RWPE1 (cell line): ENCODE results near the gene UAP1L1.

Experiments
- CTCF ChIA-PET: fragments of 350-600 bp; sonication (Branson Sonifier 250); formaldehyde crosslinking; extraction: SDS; loops from one replicate; lab custom pipeline; 2021; lab: Yijun Ruan, JAX
- POLR2A ChIA-PET: fragments of 400-600 bp; formaldehyde crosslinking; extraction: SDS; loops from one replicate; lab custom pipeline; 2020; ENCODE audit warnings: antibody characterized with exemption; ENCODE audit not compliant: low non-redundant PET; lab: Yijun Ruan, JAX
- DNase-seq: peaks from one replicate; pipeline ENCODE4 v3.0.0; 2012; ENCODE audit warnings: low spot score
- H3K27ac ChIP-seq: fragments of 450-650 bp; 2 replicates; pipeline ENCODE4 v1.5.1; 2017
- TF ChIP-seq, protein P1 (sequence below): fragments of 450-650 bp; conservative IDR thresholded peaks from 2 replicates; pipeline ENCODE4 v1.5.1; 2017; ENCODE audit warnings: low read depth, mild to moderate bottlenecking

UAP1L1 gene, protein sequence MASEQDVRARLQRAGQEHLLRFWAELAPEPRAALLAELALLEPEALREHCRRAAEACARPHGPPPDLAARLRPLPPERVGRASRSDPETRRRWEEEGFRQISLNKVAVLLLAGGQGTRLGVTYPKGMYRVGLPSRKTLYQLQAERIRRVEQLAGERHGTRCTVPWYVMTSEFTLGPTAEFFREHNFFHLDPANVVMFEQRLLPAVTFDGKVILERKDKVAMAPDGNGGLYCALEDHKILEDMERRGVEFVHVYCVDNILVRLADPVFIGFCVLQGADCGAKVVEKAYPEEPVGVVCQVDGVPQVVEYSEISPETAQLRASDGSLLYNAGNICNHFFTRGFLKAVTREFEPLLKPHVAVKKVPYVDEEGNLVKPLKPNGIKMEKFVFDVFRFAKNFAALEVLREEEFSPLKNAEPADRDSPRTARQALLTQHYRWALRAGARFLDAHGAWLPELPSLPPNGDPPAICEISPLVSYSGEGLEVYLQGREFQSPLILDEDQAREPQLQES

DNA sequence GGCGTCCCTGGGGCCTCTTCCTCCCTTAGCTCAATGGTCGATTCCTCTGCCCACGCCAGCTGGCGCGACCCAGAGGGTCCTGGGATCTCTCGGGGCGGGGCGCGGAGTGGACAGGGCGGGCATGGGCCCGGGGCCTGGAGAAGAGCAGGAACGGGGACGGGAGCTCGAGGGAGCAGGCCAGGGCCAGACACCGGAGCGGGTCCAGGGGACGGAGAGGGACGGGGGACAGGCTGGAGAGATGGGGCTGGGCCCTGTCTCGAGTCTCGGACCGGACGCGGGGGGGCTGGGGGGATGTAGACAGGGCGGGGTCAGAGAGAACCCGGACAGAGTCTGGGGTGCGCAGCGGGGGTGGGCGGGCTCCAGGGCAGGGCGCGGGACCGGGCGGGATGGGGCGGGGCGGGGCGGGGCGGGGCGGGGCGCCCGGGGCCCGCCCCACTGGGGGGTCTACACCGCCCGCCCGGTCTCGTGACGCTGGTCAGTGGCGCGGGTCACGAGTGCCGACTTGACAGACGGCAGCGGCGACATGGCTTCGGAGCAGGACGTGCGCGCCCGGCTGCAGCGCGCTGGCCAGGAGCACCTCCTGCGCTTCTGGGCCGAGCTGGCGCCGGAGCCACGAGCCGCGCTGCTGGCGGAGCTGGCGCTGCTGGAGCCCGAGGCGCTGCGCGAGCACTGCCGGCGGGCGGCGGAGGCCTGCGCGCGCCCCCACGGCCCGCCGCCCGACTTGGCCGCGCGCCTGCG lies at the start of gene UAP1L1:
UAP1L1 (plus strand) TSS at position 508 of the 738 bp plus-strand sequence; CDS start at position 524, 16 bp downstream.
- POLR2A ChIA-PET = no interaction called here
- TF ChIP-seq, protein P1, sequence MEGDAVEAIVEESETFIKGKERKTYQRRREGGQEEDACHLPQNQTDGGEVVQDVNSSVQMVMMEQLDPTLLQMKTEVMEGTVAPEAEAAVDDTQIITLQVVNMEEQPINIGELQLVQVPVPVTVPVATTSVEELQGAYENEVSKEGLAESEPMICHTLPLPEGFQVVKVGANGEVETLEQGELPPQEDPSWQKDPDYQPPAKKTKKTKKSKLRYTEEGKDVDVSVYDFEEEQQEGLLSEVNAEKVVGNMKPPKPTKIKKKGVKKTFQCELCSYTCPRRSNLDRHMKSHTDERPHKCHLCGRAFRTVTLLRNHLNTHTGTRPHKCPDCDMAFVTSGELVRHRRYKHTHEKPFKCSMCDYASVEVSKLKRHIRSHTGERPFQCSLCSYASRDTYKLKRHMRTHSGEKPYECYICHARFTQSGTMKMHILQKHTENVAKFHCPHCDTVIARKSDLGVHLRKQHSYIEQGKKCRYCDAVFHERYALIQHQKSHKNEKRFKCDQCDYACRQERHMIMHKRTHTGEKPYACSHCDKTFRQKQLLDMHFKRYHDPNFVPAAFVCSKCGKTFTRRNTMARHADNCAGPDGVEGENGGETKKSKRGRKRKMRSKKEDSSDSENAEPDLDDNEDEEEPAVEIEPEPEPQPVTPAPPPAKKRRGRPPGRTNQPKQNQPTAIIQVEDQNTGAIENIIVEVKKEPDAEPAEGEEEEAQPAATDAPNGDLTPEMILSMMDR = no peak
- no peak for DNase-seq
- H3K27ac ChIP-seq = peak within 1 kb of the TSS; percentile 97
- CTCF ChIA-PET = interaction anchor here (1.2 to 2.6 kb wide), 4 partner anchors 9 to 42 kb away, joined by 3 to 12 read pairs (median 8); partner anchors contain the start of gene NPDC1

DNA sequence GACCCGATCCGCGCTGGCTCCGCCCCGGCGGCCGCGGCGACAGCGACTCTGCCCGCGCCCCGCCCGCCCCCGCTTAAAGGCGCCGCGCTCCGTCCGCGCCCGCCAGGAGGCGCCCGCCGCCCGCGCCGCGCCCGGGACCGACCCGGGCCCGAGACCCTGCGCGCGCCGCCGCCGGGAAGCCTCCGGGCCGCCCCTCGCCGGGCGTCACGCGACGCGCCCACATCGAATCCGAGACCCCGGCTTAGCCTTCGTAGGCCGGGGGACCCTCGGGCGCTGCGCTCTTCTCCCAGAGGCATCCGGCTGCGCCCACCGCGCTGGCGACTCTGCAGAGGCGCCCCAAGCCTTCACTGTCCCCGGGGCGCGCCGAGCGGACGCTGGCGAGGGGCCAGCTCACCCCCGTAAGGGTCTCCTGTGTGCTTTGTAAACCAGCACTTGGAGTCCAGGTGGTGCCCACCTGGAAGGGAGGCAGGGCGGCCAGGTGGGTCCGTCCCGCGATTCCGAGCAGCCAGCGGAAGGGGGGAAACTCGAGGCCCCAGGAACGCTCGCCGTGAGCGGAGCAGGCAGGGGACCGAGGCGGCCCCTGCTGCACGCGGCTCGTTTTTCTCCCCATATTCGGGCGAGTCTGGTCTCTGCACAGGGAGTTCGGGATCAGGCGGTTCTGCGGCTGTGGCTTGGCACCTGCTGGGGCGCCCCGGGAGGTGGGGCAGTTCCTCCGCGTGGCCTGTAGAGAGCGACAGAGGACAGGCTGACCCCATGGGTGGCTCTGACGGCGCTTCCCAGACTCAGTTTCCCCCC lies 48.9 kb upstream of the UAP1L1 start:
- ChIA-PET POLR2A (interaction anchor here (0.5 kb wide), 2 partner anchors 9 to 144 kb away, joined by 3 read pairs; no protein-coding TSS in a partner anchor), CTCF (interaction anchor here (0.6 to 4.7 kb wide), 44 partner anchors 8 to 619 kb away, joined by 3 to 44 read pairs (median 4); partner anchors contain the start of genes CLIC3, ENTPD8, FBXW5 and NELFB)
- TF ChIP-seq, protein P1 = peak; percentile 75
- no peak for DNase-seq
- H3K27ac ChIP-seq = peak overlapping the region; percentile 81

DNA sequence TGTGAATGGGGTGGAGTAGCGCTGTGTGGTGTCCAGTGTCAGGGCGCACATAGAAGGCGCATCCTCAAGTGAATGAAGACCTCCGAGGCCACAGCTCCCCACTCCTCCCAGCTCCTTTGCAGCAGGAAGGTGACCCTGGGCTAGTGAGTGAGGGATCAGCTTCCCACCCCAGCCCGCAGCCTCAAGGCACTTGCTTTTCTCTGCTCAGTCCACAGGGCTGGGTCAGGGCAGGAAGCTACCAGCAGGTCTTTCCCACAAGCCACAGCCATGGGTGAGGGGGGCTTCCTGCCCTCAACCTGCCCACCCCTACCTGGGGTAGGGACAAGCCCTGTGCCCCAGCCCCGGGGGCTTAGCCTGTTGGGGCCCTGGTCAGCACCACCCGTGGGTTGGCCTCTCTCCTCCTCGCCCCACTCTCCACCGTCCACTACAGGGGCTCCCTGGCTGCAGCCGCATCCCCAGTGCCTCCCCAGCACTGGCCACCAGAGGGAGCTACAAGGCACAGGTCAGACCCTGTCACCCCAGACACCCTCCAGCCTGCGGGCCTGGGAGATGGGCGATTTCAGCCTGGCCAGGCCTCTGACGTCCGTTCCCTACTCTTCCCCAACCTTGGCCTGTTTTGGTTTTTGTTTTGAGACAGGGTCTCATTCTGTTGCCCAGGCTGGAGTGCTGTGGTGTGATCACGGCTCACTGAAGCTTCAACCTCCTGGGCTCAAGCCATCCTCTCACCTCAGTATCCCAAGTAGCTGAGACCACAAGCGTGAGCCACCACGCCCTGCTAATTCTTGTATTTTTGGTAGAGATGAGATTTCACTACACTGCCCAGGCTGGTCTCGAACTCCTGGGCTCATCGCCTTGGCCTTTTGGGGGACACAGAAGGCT lies 48.0 kb upstream of the UAP1L1 start:
- peak; percentile 78 for DNase-seq
- H3K27ac ChIP-seq = peak overlapping the region; percentile 81
- TF ChIP-seq, protein P1 = peak; percentile 99
- POLR2A ChIA-PET = interaction anchor here (0.5 kb wide), 2 partner anchors 9 to 145 kb away, joined by 3 read pairs; no protein-coding TSS in a partner anchor
- CTCF ChIA-PET = interaction anchor here (0.5 to 4.7 kb wide), 62 partner anchors 7 to 620 kb away, joined by 3 to 44 read pairs (median 4); partner anchors contain the start of genes AJM1, CLIC3, ENTPD8 and FBXW5

DNA sequence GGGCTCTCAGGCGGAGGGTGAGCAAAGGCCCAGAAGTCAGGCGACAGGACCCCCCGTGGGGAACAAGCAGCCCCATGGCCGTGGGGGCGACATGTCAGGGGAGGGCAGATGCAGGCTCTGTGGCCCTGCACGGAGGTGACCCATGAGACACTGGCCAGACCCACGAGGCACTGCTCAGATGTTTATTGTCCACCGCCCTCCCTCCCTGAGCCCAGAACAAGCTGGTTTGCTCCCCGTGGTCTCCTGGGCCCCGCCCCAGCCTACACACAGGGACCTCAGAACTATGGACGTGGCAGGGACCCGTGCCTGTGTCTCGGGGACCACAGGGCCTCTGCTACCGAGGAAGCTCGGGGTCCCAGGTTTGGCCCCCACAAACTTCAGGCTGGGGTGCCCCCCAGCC lies 47.3 kb upstream of the UAP1L1 start:
- CTCF ChIA-PET = interaction anchor here (0.5 to 3.2 kb wide), 44 partner anchors 10 to 272 kb away, joined by 3 to 26 read pairs (median 4); partner anchors contain the start of genes AJM1, CLIC3, LCN8 and NPDC1
- TF ChIP-seq, protein P1 = no peak
- POLR2A ChIA-PET = no interaction called here
- no peak for DNase-seq
- H3K27ac ChIP-seq = peak overlapping the region; percentile 81
